Type B pancreatic cell (in vitro differentiated cells): ENCODE measurements around the gene CBARP. TPM values are rescaled to one million over a fixed set of nuclear protein-coding genes. Genes with fewer than 3 reads are reported as not detected.
A peak's percentile ranks its signal among the peaks of the same experiment; 100 is the strongest.
"Not testable (repeated sequence)": the region's sequence is repeated elsewhere in the genome, so short reads cannot be mapped to it uniquely, and the experiment has no call there.

Experiments used
- DNase-seq: peaks from one replicate; pipeline ENCODE4 v3.0.0; 2021; ENCODE audit warnings: mixed read lengths; ENCODE audit not compliant: unreplicated experiment; ENCODE audit errors: extremely low spot score
- H3K27ac Mint-ChIP-seq: 2 replicates; pipeline ENCODE4 v1.8.0; 2021; ENCODE audit warnings: mild to moderate bottlenecking, mixed read lengths
- H3K27me3 Mint-ChIP-seq: 2 replicates; pipeline ENCODE4 v1.8.0; 2021; ENCODE audit warnings: mixed read lengths
- H3K36me3 Mint-ChIP-seq: 2 replicates; pipeline ENCODE4 v1.8.0; 2021; ENCODE audit warnings: mixed read lengths
- H3K4me1 Mint-ChIP-seq: one replicate; pipeline ENCODE4 v1.8.0; 2021; ENCODE audit warnings: mixed read lengths; ENCODE audit not compliant: unreplicated experiment
- H3K4me3 Mint-ChIP-seq: 2 replicates; pipeline ENCODE4 v1.8.0; 2021; ENCODE audit warnings: mild to moderate bottlenecking, mixed read lengths
- H3K9me3 Mint-ChIP-seq: 2 replicates; pipeline ENCODE4 v1.8.0; 2021; ENCODE audit warnings: mixed read lengths
- total RNA-seq: library from RNA; stranded (reverse); gene quantifications from 2 replicates; pipeline ENCODE4 v1.2.1, GENCODE V29; 2021; ENCODE audit warnings: low replicate concordance
- TF ChIP-seq, protein P1 (sequence below): fragments of 200-600 bp; sonication (generic); conservative IDR thresholded peaks from 2 replicates; pipeline ENCODE4 v1.5.0; 2021; ENCODE audit warnings: antibody characterized with exemption, mild to moderate bottlenecking

CBARP gene
- total RNA-seq, 1 donor from 2014 or later: 10.8 TPM

DNA sequence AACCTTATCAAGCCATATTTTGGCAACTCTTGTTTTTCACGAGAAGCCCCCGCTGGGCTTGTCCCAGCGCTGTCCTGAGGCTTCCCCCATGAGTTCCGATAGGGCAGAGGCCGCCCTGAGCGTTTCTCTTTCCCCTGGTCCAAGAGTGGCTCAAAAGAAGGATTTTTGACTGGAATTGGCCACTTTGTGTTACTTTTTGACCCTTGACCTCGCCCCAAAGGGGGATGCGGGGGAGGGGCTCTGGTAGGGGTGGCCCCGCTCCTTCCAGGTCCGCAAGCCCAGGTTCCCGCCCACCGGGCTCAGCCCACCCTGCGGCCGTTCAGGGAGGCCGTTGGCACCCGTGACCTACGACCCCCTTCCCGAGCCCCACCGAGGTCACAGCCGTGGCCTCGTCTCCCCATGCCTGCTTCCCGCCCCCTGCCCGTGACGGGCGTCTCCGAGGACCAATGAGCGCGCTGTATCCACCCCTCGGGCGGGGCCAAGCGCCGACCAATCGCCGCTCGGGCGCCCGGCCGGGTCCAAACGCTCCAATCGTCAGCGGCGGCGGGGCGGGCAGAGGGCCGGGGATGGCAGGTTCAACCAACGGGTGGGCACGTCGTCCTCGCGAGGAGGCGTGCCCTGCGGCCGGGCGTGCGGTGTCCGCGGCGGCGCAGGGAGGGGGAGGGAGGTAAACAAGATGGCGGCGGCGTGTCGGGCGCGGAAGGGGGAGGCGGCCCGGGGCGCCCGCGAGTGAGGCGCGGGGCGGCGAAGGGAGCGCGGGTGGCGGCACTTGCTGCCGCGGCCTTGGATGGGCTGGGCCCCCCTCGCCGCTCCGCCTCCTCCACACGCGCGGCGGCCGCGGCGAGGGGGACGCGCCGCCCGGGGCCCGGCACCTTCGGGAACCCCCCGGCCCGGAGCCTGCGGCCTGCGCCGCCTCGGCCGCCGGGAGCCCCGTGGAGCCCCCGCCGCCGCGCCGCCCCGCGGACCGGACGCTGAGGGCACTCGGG is 32.4 kb downstream of the CBARP start, which contains the start of gene STK11:
Gene STK11 (plus strand): TSS at position 665 of the 986 bp plus-strand sequence. CDS start 1,136 bp downstream, outside the sequence.
- DNase-seq: peak; percentile 100
- Mint-ChIP-seq H3K9me3 (no peaks in the 10 kb centered on the region), H3K27me3 (no peaks in the 10 kb centered on the region), H3K36me3 (no peaks in the 10 kb centered on the region), H3K4me3 (peak within 1 kb of the TSS; percentile 90), H3K4me1 (peaks cover 11% of the 10 kb centered on the region), H3K27ac (peak within 1 kb of the TSS; percentile 87)
- TF ChIP-seq, protein P1, sequence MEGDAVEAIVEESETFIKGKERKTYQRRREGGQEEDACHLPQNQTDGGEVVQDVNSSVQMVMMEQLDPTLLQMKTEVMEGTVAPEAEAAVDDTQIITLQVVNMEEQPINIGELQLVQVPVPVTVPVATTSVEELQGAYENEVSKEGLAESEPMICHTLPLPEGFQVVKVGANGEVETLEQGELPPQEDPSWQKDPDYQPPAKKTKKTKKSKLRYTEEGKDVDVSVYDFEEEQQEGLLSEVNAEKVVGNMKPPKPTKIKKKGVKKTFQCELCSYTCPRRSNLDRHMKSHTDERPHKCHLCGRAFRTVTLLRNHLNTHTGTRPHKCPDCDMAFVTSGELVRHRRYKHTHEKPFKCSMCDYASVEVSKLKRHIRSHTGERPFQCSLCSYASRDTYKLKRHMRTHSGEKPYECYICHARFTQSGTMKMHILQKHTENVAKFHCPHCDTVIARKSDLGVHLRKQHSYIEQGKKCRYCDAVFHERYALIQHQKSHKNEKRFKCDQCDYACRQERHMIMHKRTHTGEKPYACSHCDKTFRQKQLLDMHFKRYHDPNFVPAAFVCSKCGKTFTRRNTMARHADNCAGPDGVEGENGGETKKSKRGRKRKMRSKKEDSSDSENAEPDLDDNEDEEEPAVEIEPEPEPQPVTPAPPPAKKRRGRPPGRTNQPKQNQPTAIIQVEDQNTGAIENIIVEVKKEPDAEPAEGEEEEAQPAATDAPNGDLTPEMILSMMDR: no peak

DNA sequence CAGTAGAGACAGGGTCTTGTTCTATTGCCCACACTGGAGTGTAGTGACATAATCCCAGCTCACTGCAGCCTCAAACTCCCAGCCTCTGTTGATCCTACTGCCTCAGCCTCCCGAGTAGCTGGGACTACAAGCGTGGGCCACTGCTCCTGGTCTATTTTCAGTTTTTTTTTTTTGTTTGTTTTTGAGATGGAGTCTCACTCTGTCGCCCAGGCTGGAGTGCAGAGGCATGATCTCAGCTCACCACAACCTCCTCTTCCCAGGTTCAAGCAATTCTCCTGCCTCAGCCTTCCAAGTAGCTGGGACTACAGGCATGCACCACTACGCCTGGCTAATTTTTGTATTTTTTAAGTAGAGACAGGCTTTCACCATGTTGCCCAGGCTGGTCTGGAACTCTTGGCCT is 37.2 kb downstream of the CBARP start:
- not testable (repeated sequence) for H3K4me3 Mint-ChIP-seq, H3K27me3 Mint-ChIP-seq, DNase-seq, H3K36me3 Mint-ChIP-seq, H3K9me3 Mint-ChIP-seq, H3K27ac Mint-ChIP-seq
- peaks cover 11% of the 10 kb centered on the region for H3K4me1 Mint-ChIP-seq

DNA sequence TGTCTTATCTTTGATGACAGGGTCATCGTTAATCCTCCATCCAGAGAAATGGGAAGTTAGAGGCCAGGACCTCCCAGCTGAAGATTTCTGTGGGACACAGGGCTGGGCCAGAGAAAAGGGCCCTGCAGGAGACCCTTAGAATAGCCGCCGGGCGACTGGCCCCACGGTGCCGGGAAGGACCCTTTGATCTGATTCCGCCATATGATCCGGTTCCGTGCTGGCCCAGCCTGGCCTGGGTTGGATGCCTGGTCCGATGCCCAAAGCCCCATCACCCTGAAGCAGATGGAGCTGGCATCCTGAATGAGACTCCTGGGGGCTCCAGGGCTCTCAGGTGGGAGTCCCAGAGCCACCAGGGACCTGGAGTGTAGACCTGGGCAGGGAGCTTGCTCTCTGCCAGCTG is 38.3 kb downstream of the CBARP start:
- H3K4me3 Mint-ChIP-seq: no peak overlapping the region

DNA sequence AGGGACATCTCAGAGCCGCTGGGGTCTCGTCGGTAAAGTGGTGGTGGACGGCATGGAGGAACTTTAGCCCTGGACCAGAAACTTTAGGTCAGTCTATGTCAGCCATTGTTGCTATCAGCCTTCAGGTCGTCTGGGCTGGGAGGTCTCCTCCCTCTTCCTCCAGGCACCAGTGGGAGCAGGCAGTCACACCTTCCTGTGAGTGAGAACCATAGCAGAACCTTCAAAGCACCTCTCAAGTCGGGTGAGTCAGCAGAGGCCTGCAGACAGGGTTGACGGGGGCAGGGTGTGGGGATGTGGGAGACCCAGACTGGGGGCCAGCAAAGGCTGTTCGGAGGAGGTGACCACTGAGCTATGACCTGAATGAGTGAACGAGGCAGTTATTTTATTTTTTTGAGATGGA is 48.4 kb downstream of the CBARP start:
- TF ChIP-seq, protein P1: no peak
- Mint-ChIP-seq H3K27ac (peak overlapping the region; percentile 50), H3K4me3 (no peak overlapping the region), H3K4me1 (peaks cover 9% of the 10 kb centered on the region), H3K9me3 (no peaks in the 10 kb centered on the region), H3K36me3 (no peaks in the 10 kb centered on the region), H3K27me3 (no peaks in the 10 kb centered on the region)
- no peak for DNase-seq

More for the DNA sequence above, 38.3 kb downstream of the CBARP start:
- no peaks in the 10 kb centered on the region for H3K27me3 Mint-ChIP-seq
- H3K27ac Mint-ChIP-seq: no peak overlapping the region
- H3K4me1 Mint-ChIP-seq: peaks cover 11% of the 10 kb centered on the region
- H3K36me3 Mint-ChIP-seq: no peaks in the 10 kb centered on the region
- no peak for DNase-seq
- H3K9me3 Mint-ChIP-seq: no peaks in the 10 kb centered on the region
- TF ChIP-seq, protein P1: no peak

DNA sequence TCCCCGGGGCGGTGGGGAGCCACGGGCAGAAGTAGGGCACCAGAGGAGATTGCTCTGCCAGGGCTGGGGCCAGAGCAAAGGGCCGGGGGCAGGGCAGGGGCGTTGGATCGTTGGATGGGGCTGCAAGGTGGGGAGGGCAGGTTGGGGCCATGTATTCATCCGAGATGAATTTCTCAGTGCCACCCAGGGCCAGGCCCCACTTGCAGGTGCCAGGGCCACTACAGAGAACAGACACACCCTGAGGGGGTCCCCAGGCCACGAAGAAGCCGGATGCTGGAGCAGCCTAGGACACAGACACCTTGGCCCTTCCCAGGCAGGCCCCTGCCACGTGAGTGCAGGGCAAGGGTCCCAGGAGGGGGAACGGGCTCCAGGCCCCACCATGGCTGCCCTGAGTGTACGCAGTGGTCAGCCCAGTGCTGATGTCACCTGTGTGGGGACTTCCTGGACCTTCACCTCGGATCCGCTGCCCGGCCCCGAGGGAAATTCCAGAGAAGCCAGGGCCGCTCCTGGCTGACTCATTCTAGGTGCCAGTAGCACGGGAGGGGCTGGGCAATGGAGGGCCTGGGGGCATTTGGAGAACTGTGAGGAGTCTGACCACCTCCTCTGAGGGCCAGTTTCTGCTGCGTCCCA is 54.1 kb downstream of the CBARP start:
- TF ChIP-seq, protein P1: no peak

DNA sequence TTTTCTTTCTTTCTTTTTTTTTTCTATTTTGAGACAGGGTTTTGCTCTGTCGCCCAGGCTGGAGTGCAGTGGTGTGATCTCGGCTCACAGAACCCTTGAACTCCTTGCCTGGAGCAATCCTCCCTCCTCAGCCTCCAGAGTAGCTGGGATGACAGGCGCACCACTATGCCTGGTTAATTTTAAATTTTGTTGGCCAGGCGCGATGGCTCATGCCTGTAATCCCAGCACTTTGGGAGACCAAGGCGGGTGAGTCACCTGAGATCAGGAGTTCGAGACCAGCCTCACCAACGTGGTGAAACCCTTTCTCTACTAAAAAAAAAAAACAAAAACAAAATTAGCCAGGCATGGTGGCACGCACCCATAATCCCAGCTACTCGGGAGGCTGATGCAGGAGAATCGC is 55.1 kb downstream of the CBARP start:
- Mint-ChIP-seq H3K4me1 (peaks cover 15% of the 10 kb centered on the region), H3K27me3 (peaks cover 3% of the 10 kb centered on the region), H3K9me3 (no peaks in the 10 kb centered on the region), H3K4me3 (no peak overlapping the region), H3K36me3 (no peaks in the 10 kb centered on the region), H3K27ac (no peak overlapping the region)
- TF ChIP-seq, protein P1: no peak
- no peak for DNase-seq

More for the DNA sequence above, 54.1 kb downstream of the CBARP start:
- H3K9me3 Mint-ChIP-seq: no peaks in the 10 kb centered on the region
- H3K36me3 Mint-ChIP-seq: no peaks in the 10 kb centered on the region
- H3K27ac Mint-ChIP-seq: no peak overlapping the region
- H3K4me1 Mint-ChIP-seq: peaks cover 15% of the 10 kb centered on the region
- H3K27me3 Mint-ChIP-seq: peaks cover 3% of the 10 kb centered on the region
- DNase-seq: no peak
- no peak overlapping the region for H3K4me3 Mint-ChIP-seq
